Colonic mucosa (tissue), 4 donors: ENCODE measurements around the gene PDCD1LG2. TPM values are rescaled to one million over a fixed set of nuclear protein-coding genes. Genes with fewer than 3 reads are reported as not detected.

Experiments used
- DNase-seq: peaks from one replicate; pipeline ENCODE4 v3.0.0-alpha.2; 2020
- H3K27ac ChIP-seq: fragments of 200-600 bp; one replicate; pipeline ENCODE4 v1.8.0; 2021
- H3K27me3 ChIP-seq: fragments of 200-600 bp; one replicate; pipeline ENCODE4 v1.8.0; 2021
- H3K36me3 ChIP-seq: fragments of 200-600 bp; one replicate; pipeline ENCODE4 v1.8.0; 2021
- H3K4me1 ChIP-seq: fragments of 200-600 bp; one replicate; pipeline ENCODE4 v1.8.0; 2021; ENCODE audit warnings: mild to moderate bottlenecking
- H3K4me3 ChIP-seq: fragments of 200-600 bp; one replicate; pipeline ENCODE4 v1.8.0; 2021
- H3K9ac ChIP-seq, 2 donors: one replicate each; pipeline ENCODE4 v1.7.0; 2013; ENCODE audit warnings: control low read depth in 2 of 2, low read depth in 2 of 2, low read length in 2 of 2
- H3K9me3 ChIP-seq: fragments of 200-600 bp; one replicate; pipeline ENCODE4 v1.8.0; 2021
- CTCF ChIP-seq: fragments of 200-600 bp; IDR thresholded peaks from one replicate; pipeline ENCODE4 v1.8.0; 2022; ENCODE audit warnings: antibody characterized with exemption, mild to moderate bottlenecking
- intact Hi-C: fragments of 100-400 bp; cut with DNase I; formaldehyde crosslinking; loops from one replicate; pipeline ENCODE4 v1.14.1; 2022
- total RNA-seq, 2 donors: library from RNA; stranded (reverse); fragmentation: NEBNext Ultra II Directional in 1 of 2; extraction: Animal tissue kit (Norgen Biotek cat#: 25700) in 1 of 2; gene quantifications; one replicate each; pipeline ENCODE4 v1.2.1, GENCODE V29; 2021
- donor health status: healthy.
- donor health status: DM: no; HTN: no; CAD: no.
- donor health status: DM: no; HTN: no; CAD: no.

The PDCD1LG2 gene
- total RNA-seq, 2 donors from 2014 or later: 0.15 to 1.0 TPM

- Histone ChIP-seq H3K27me3 (no peaks in the 10 kb centered on the region), H3K36me3 (no peaks in the 10 kb centered on the region), H3K27ac (no peak overlapping the region), H3K9ac (no peak overlapping the region), H3K4me3 (no peak overlapping the region), H3K4me1 (no peaks in the 10 kb centered on the region), H3K9me3 (no peaks in the 10 kb centered on the region)
- DNase-seq: no peak
- TF ChIP-seq CTCF: no peak
- intact Hi-C loops: no loop called here
Measured at GRCh38 chr9:5553211-5553610, 42.9 kb downstream of the PDCD1LG2 start.

- DNase-seq: no peak
- no peak overlapping the region for H3K4me3 ChIP-seq
- H3K27me3 ChIP-seq: no peaks in the 10 kb centered on the region
- no peaks in the 10 kb centered on the region for H3K4me1 ChIP-seq
- TF ChIP-seq CTCF: no peak
- intact Hi-C loops: no loop called here
- H3K9me3 ChIP-seq: no peaks in the 10 kb centered on the region
- no peaks in the 10 kb centered on the region for H3K36me3 ChIP-seq
- H3K9ac ChIP-seq: no peak overlapping the region
- no peak overlapping the region for H3K27ac ChIP-seq
Measured at GRCh38 chr9:5554254-5554653, 43.9 kb downstream of the PDCD1LG2 start.

DNA sequence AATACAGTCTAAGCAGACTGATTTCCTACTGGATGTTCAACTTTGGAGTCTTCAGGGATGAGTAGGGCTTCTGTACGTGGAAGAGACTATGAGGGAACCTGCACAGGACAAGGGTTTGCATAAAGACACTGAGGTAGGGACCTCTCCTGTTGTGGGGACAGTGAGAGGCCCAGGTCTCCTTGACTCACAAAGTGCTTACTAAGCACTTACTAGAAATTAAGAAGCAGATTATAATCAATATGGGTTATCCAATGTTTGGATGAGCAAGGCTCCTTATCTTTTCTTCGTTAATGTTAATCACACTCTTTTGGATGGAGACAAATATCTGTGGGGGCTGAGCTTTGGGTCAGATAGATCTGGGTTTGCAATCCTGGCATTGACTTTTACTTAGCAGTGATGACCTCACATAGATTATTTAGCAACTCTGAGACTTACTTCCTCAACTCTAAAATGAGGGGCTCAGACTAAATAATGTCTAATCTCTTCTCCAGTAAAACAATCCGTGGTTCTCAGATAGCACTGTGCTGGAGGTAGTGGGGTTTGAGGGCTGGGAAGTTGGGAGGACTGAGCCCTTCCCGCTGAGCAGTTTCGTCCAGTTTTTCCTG is 45.9 kb downstream of the PDCD1LG2 start:
- no peak for TF ChIP-seq CTCF
- no peaks in the 10 kb centered on the region for H3K27me3 ChIP-seq
- intact Hi-C loops: no loop called here

DNA sequence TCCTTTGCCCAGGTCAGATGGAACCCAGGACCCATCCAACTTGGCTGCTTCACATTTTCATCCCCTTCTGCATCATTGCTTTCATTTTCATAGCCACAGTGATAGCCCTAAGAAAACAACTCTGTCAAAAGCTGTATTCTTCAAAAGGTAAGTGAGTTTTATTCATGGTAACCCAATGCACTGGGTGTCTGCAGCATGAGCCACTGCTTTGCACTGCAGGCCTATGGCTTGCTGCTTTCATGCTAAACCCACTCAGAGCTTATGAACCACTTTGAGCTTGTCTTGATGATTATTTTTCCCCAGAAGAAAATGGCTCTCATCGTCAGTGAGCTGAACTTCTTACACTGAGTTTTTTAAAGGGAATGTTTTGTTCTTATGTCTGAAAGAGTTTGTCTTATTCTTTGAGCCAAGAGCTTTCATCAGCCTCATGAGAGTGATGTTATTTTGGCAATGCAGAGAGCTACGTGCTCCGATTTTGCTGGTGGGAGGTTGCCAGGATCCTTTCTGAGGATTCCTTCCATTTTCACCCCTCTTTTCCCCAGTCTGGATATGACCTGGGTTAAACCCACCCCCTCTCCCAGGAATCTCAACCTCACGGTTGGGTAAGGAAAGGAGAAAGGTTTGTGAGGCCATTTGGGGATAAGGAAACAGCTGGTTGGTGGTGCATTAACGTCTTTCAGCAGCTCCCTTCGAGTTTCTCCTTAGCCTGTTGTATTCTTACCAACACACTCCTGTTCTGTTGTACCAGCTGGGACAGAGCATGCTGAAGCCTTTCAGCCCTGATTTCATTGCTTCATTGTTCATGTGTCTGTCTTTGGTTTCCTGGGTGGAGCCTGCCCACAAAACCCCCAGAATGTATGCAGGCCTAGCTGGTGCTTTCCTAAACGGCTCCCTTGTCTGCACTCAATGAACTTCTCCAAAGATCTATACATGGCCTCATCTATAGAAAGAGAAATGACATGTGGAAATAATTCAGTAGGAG is 47.6 kb downstream of the PDCD1LG2 start:
- Histone ChIP-seq H3K4me3 (no peak overlapping the region), H3K4me1 (no peaks in the 10 kb centered on the region), H3K36me3 (no peaks in the 10 kb centered on the region), H3K27me3 (no peaks in the 10 kb centered on the region), H3K9me3 (no peaks in the 10 kb centered on the region), H3K9ac (no peak overlapping the region), H3K27ac (no peak overlapping the region)
- no peak for TF ChIP-seq CTCF
- intact Hi-C loops: no loop called here
- no peak for DNase-seq

More for the DNA sequence above, 45.9 kb downstream of the PDCD1LG2 start:
- Histone ChIP-seq H3K4me1 (no peaks in the 10 kb centered on the region), H3K4me3 (no peak overlapping the region), H3K36me3 (no peaks in the 10 kb centered on the region), H3K9me3 (no peaks in the 10 kb centered on the region), H3K9ac (no peak overlapping the region), H3K27ac (no peak overlapping the region)
- no peak for DNase-seq

GRCh38 chr9:5559659-5560058 is 49.3 kb downstream of the PDCD1LG2 start:
- H3K27ac ChIP-seq: no peak overlapping the region
- H3K4me1 ChIP-seq: no peaks in the 10 kb centered on the region
- H3K4me3 ChIP-seq: no peak overlapping the region
- H3K36me3 ChIP-seq: no peaks in the 10 kb centered on the region
- no peaks in the 10 kb centered on the region for H3K27me3 ChIP-seq
- TF ChIP-seq CTCF: no peak
- H3K9ac ChIP-seq: no peak overlapping the region
- intact Hi-C loops: no loop called here
- no peaks in the 10 kb centered on the region for H3K9me3 ChIP-seq
- no peak for DNase-seq
